Stomach (tissue), 9 donors: ENCODE data around the gene GPR50. TPM values are rescaled to one million over a fixed set of nuclear protein-coding genes. Genes with fewer than 3 reads are reported as not detected.

ENCODE experiments used
- DNase-seq, 2 donors: peaks; one replicate each; pipeline versions ENCODE4 v3.0.0 to v3.0.0-alpha.2; 2013 to 2019
- H3K27ac ChIP-seq, 5 donors: fragments of 200-600 bp in 4 of 5; sonication (generic) in 4 of 5; one replicate each; pipeline ENCODE4 v1.5.1; 2013 to 2019; ENCODE audit warnings: mild to moderate bottlenecking in 1 of 5, moderate library complexity in 1 of 5
- H3K27me3 ChIP-seq, 3 donors: fragments of 200-600 bp; sonication (generic); one replicate each; pipeline ENCODE4 v1.5.1; 2017 to 2019; ENCODE audit warnings: mixed run types in 1 of 3
- H3K36me3 ChIP-seq, 4 donors: fragments of 200-600 bp; sonication (generic); 1 replicate in 3 of 4; 2 replicates in 1 of 4; pipeline ENCODE4 v1.5.1; 2016 to 2019
- H3K4me1 ChIP-seq, 4 donors: fragments of 200-600 bp; sonication (generic); one replicate each; pipeline ENCODE4 v1.5.1; 2016 to 2019
- H3K4me3 ChIP-seq, 4 donors: fragments of 200-600 bp; sonication (generic) in 3 of 4; one replicate each; pipeline ENCODE4 v1.5.1; 2016 to 2019; ENCODE audit warnings: mild to moderate bottlenecking in 1 of 4
- H3K9me3 ChIP-seq, 4 donors: fragments of 200-600 bp; sonication (generic); one replicate each; pipeline ENCODE4 v1.5.1; 2016 to 2019
- EP300 ChIP-seq: sonication (generic); formaldehyde crosslinking; IDR thresholded peaks from one replicate; pipeline ENCODE4 v1.6.1; 2017; ENCODE audit warnings: antibody characterized with exemption
- POLR2A ChIP-seq, 4 donors: fragments of 450-650 bp; IDR thresholded peaks; one replicate each; pipeline ENCODE4 v1.6.1; 2016; ENCODE audit warnings: antibody characterized with exemption in 4 of 4, control low read depth in 2 of 4, mild to moderate bottlenecking in 1 of 4, moderate library complexity in 1 of 4
- POLR2AphosphoS5 ChIP-seq, 3 donors: sonication (generic); formaldehyde crosslinking; IDR thresholded peaks; one replicate each; pipeline ENCODE4 v1.6.1; 2016; ENCODE audit warnings: antibody characterized with exemption in 3 of 3
- WGBS, 5 donors: extraction: QIAGEN DNeasy Blood & Tissue Kit in 3 of 5; methylation state at CpG; one replicate each; pipeline versions ENCODE4 v1.1.5 to v1.1.7; 2013 to 2018; 5-methylcytosine and 5-hydroxymethylcytosine counted together
- intact Hi-C: fragments of 100-400 bp; cut with DNase I; formaldehyde crosslinking; loops from one replicate; pipeline ENCODE4 v1.15.1; 2023; ENCODE audit warnings: low total_unique reads
- polyA plus RNA-seq, 3 donors: library from polyadenylated mRNA; stranded (reverse); fragments of 200-250 nt; gene quantifications; one replicate each; pipeline ENCODE4 v1.2.3, GENCODE V29; 2013
- small RNA-seq, 4 donors: library from RNA; depleted of rRNA; stranded (forward); fragments of <200 nt; gene quantifications; one replicate each; pipeline ENCODE3, GENCODE V24; 2016
- total RNA-seq, 5 donors: library from RNA; depleted of rRNA; stranded (reverse); fragments of >200 nt; gene quantifications; one replicate each; pipeline versions ENCODE4 v1.1.0 to v1.2.3, GENCODE V29; 2014 to 2016
- TF ChIP-seq, protein P1 (sequence below), 7 experiments: fragments of 450-650 bp in 4 of 7; fragments of 200-600 bp in 3 of 7; sonication (generic) in 3 of 7; IDR thresholded peaks; one replicate each; pipeline ENCODE4 v1.5.1; 2016 to 2019; ENCODE audit warnings: antibody characterized with exemption in 7 of 7, control low read depth in 2 of 7, mild to moderate bottlenecking in 1 of 7
- donor health status: healthy with polysubstance abuse.
- donor health status: Bipolar disorder and iron deficiency.
- donor health status: healthy.

The GPR50 gene
- total and polyA plus RNA-seq, 8 donors = not detected

- TF ChIP-seq POLR2AphosphoS5 (IDR thresholded peaks at IDR 0.05) (no peak), EP300 (no peak), POLR2A (IDR thresholded peaks at IDR 0.05) (no peak)
- TF ChIP-seq, protein P1, sequence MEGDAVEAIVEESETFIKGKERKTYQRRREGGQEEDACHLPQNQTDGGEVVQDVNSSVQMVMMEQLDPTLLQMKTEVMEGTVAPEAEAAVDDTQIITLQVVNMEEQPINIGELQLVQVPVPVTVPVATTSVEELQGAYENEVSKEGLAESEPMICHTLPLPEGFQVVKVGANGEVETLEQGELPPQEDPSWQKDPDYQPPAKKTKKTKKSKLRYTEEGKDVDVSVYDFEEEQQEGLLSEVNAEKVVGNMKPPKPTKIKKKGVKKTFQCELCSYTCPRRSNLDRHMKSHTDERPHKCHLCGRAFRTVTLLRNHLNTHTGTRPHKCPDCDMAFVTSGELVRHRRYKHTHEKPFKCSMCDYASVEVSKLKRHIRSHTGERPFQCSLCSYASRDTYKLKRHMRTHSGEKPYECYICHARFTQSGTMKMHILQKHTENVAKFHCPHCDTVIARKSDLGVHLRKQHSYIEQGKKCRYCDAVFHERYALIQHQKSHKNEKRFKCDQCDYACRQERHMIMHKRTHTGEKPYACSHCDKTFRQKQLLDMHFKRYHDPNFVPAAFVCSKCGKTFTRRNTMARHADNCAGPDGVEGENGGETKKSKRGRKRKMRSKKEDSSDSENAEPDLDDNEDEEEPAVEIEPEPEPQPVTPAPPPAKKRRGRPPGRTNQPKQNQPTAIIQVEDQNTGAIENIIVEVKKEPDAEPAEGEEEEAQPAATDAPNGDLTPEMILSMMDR (IDR thresholded peaks at IDR 0.05) = no peak
- no peak overlapping the region for H3K4me3 ChIP-seq
- WGBS, 5 donors = 80 to 91% (median 82%) methylated on average over 4 of the region's 4 CpGs
- no peak overlapping the region for H3K27ac ChIP-seq
- no peak for DNase-seq
- H3K4me1 ChIP-seq = no peaks in the 10 kb centered on the region
- peaks cover 0 to 5% (median 2%) of the 10 kb centered on the region in 4 donors for H3K9me3 ChIP-seq
- H3K36me3 ChIP-seq = no peaks in the 10 kb centered on the region
- intact Hi-C loops = no loop called here
- H3K27me3 ChIP-seq = peaks cover 0 to 12% (median 11%) of the 10 kb centered on the region in 3 donors
Observed at GRCh38 chrX:151228935-151229334, 52.6 kb downstream of the GPR50 start.

Small RNA genes within 50 kb of the gene (small RNA-seq; reads per million reads assigned to genes)
- gene MIR4330 = 0 reads per million in 4 donors

Other genes starting within 250 kb of the GPR50 start
- 10 to 100 TPM in 2 of 5 donors, 1 to 10 TPM in 2, not detected in 1; 1.2 to 17.6 (median 9.8) TPM for gene HMGB3, start 193.2 kb upstream of the GPR50 start, total RNA-seq
- 10 to 100 TPM in 2 of 3 donors, 1 to 10 TPM in 1; 9.0 to 19.7 (median 17.3) TPM for gene HMGB3, start 193.2 kb upstream of the GPR50 start, polyA plus RNA-seq
- gene VMA21, start 220.6 kb downstream of the GPR50 start, total RNA-seq = 10 to 100 TPM in 3 of 5 donors, under 1 TPM in 2; 0.29 to 35.8 (median 12.1) TPM
- gene VMA21, start 220.6 kb downstream of the GPR50 start, polyA plus RNA-seq = 1 to 10 TPM; 5.6 to 6.8 (median 6.1) TPM